ENCODE measurements around the gene CIRBP. TPM values are rescaled to one million over a fixed set of nuclear protein-coding genes. Genes with fewer than 3 reads are reported as not detected.

Gene CIRBP
- total and polyA plus RNA-seq, 2 of the 13 experiments (the other 11 are each of a cell fraction or from before 2014, with no cell fraction given): 133 to 140 TPM

DNA sequence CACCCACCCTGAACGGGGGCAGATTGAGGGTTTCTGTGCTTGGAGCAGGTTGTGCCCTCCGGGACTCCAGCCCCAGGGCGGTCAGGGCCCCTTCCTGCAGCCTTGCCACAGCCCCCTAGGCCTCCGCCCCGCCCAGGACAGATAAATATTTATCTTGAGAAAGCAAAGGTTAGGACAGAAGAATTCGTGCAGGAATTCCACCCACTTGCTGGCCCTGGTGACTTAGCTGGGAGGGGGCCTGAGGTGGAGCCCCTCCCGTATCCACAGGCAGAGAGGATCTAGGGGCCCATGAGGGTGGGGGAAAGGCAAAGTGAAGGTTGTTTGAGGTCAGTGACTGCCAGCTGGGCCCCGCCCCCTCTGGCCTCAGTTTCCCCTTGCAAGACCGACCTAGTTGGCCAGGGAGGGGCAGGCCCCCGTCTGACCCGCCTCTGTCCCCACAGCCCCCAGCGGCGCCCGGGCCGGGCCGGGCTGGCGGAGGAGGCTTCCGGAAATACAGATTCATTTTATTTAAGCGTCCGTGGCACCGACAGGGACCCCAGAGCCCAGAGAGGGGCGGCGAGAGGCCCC is 15.5 kb upstream of the CIRBP start (continued):
- TF ChIP-seq, protein P1, sequence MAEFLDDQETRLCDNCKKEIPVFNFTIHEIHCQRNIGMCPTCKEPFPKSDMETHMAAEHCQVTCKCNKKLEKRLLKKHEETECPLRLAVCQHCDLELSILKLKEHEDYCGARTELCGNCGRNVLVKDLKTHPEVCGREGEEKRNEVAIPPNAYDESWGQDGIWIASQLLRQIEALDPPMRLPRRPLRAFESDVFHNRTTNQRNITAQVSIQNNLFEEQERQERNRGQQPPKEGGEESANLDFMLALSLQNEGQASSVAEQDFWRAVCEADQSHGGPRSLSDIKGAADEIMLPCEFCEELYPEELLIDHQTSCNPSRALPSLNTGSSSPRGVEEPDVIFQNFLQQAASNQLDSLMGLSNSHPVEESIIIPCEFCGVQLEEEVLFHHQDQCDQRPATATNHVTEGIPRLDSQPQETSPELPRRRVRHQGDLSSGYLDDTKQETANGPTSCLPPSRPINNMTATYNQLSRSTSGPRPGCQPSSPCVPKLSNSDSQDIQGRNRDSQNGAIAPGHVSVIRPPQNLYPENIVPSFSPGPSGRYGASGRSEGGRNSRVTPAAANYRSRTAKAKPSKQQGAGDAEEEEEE (CRISPR knock-in tag; IDR thresholded peaks at IDR 0.05; ENCODE audit: borderline replicate concordance): no peak
- TF ChIP-seq ZBTB7A (CRISPR knock-in tag; IDR thresholded peaks at IDR 0.05) (peak; percentile 79; the same call in 1 of the 2 replicates), ESRRA (CRISPR knock-in tag; IDR thresholded peaks at IDR 0.05; ENCODE audit: low read depth) (no peak; the same call in 1 of the 2 replicates), FIP1L1 (IDR thresholded peaks at IDR 0.05; ENCODE audit: borderline replicate concordance, insufficient read depth, low read depth, low read length) (no peak), FOSL1 (CRISPR knock-in tag; IDR thresholded peaks at IDR 0.05; ENCODE audit: borderline replicate concordance) (no peak; the same call in 1 of the 2 replicates), ZEB1 (IDR thresholded peaks at IDR 0.05; ENCODE audit: insufficient replicate concordance, low read depth) (peak; percentile 72), ZNF781 (CRISPR knock-in tag; IDR thresholded peaks at IDR 0.05; ENCODE audit: borderline replicate concordance, not compliant biosample characterization) (no peak), IRF2 (CRISPR knock-in tag; IDR thresholded peaks at IDR 0.05) (peak; percentile 51; the same call in 1 of the 2 replicates), NFIB (CRISPR knock-in tag; IDR thresholded peaks at IDR 0.05; ENCODE audit: borderline replicate concordance) (no peak), KMT2B (CRISPR knock-in tag; IDR thresholded peaks at IDR 0.05) (no peak), CBX5 (CRISPR knock-in tag; IDR thresholded peaks at IDR 0.05; ENCODE audit: borderline replicate concordance) (no peak), ZNF614 (CRISPR knock-in tag; IDR thresholded peaks at IDR 0.05; ENCODE audit: borderline replicate concordance) (no peak), ZNF724P (CRISPR knock-in tag; IDR thresholded peaks at IDR 0.05; ENCODE audit: borderline replicate concordance) (no peak), ZMYM3 (CRISPR knock-in tag; IDR thresholded peaks at IDR 0.05) (no peak), FOXC1 (CRISPR knock-in tag; IDR thresholded peaks at IDR 0.05; ENCODE audit: borderline replicate concordance) (peak; percentile 44; the same call in 1 of the 2 replicates)
- TF ChIP-seq, protein P2, sequence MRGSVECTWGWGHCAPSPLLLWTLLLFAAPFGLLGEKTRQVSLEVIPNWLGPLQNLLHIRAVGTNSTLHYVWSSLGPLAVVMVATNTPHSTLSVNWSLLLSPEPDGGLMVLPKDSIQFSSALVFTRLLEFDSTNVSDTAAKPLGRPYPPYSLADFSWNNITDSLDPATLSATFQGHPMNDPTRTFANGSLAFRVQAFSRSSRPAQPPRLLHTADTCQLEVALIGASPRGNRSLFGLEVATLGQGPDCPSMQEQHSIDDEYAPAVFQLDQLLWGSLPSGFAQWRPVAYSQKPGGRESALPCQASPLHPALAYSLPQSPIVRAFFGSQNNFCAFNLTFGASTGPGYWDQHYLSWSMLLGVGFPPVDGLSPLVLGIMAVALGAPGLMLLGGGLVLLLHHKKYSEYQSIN (CRISPR knock-in tag; IDR thresholded peaks at IDR 0.05; ENCODE audit: borderline replicate concordance): no peak
- TF ChIP-seq, protein P3, sequence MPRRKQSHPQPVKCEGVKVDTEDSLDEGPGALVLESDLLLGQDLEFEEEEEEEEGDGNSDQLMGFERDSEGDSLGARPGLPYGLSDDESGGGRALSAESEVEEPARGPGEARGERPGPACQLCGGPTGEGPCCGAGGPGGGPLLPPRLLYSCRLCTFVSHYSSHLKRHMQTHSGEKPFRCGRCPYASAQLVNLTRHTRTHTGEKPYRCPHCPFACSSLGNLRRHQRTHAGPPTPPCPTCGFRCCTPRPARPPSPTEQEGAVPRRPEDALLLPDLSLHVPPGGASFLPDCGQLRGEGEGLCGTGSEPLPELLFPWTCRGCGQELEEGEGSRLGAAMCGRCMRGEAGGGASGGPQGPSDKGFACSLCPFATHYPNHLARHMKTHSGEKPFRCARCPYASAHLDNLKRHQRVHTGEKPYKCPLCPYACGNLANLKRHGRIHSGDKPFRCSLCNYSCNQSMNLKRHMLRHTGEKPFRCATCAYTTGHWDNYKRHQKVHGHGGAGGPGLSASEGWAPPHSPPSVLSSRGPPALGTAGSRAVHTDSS (CRISPR knock-in tag; conservative IDR thresholded peaks at IDR 0.05): no peak
- TF ChIP-seq, protein P4, sequence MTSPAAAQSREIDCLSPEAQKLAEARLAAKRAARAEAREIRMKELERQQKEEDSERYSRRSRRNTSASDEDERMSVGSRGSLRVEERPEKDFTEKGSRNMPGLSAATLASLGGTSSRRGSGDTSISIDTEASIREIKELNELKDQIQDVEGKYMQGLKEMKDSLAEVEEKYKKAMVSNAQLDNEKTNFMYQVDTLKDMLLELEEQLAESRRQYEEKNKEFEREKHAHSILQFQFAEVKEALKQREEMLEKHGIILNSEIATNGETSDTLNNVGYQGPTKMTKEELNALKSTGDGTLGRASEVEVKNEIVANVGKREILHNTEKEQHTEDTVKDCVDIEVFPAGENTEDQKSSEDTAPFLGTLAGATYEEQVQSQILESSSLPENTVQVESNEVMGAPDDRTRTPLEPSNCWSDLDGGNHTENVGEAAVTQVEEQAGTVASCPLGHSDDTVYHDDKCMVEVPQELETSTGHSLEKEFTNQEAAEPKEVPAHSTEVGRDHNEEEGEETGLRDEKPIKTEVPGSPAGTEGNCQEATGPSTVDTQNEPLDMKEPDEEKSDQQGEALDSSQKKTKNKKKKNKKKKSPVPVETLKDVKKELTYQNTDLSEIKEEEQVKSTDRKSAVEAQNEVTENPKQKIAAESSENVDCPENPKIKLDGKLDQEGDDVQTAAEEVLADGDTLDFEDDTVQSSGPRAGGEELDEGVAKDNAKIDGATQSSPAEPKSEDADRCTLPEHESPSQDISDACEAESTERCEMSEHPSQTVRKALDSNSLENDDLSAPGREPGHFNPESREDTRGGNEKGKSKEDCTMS (CRISPR knock-in tag; conservative IDR thresholded peaks at IDR 0.05): no peak
- TF ChIP-seq, protein P5, sequence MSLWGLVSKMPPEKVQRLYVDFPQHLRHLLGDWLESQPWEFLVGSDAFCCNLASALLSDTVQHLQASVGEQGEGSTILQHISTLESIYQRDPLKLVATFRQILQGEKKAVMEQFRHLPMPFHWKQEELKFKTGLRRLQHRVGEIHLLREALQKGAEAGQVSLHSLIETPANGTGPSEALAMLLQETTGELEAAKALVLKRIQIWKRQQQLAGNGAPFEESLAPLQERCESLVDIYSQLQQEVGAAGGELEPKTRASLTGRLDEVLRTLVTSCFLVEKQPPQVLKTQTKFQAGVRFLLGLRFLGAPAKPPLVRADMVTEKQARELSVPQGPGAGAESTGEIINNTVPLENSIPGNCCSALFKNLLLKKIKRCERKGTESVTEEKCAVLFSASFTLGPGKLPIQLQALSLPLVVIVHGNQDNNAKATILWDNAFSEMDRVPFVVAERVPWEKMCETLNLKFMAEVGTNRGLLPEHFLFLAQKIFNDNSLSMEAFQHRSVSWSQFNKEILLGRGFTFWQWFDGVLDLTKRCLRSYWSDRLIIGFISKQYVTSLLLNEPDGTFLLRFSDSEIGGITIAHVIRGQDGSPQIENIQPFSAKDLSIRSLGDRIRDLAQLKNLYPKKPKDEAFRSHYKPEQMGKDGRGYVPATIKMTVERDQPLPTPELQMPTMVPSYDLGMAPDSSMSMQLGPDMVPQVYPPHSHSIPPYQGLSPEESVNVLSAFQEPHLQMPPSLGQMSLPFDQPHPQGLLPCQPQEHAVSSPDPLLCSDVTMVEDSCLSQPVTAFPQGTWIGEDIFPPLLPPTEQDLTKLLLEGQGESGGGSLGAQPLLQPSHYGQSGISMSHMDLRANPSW (CRISPR knock-in tag; IDR thresholded peaks at IDR 0.05; ENCODE audit: borderline replicate concordance): no peak

Measured in HepG2 (cell line).